Activated CD8-positive, alpha-beta memory T cell treated with anti-CD3 and anti-CD28 coated beads, Interleukin-2, amount 50 U/mL, for 24 hours (primary cell): ENCODE data around the gene CECR2.

Experiments
- DNase-seq: peaks from one replicate; pipeline ENCODE4 v3.0.0-alpha.2; 2020; ENCODE audit errors: extremely low read depth

Gene CECR2

DNA sequence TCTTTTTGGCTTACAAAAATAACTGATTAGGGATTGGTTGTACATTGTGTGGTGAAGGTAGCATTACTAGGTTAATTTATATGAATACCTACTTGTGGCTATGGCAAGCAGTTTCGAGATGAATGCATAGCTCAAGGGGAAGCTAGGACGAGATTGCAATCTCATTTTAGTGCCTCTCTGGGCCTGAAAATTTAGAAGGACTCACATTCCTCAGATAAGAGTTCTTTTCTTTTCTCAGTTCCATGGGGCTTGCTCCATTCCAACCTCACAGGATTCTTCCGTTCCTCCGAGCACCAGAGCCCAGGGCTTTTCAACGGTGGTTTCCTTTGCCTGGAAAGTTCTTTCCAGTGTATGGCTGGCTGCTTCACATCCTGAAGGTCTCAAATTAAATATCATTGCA is 82.1 kb downstream of the CECR2 start:
- no peak for DNase-seq

DNA sequence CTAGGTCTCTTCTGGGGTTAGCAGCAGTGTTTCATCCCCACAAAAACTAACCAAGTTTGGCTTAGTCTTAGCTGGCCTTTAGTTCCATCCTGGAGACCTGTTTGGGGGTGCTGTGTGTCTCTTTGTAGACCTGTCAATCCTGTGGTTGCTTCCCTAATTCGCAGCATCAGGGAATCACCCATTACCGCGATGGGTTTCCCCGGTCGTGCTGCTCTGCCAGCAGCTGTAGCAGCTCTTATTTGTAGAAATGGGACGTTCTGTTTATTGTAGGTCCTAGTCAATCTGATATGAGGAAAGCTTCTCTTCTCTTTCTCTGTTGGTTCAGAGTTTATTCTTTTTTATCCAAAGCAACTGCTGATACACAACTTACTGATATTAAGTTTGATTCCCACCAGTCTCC is 91.6 kb downstream of the CECR2 start:
- no peak for DNase-seq

- DNase-seq: no peak
These were observed 101.7 kb downstream of the CECR2 start for GRCh38 chr22:17470880-17471500.

DNA sequence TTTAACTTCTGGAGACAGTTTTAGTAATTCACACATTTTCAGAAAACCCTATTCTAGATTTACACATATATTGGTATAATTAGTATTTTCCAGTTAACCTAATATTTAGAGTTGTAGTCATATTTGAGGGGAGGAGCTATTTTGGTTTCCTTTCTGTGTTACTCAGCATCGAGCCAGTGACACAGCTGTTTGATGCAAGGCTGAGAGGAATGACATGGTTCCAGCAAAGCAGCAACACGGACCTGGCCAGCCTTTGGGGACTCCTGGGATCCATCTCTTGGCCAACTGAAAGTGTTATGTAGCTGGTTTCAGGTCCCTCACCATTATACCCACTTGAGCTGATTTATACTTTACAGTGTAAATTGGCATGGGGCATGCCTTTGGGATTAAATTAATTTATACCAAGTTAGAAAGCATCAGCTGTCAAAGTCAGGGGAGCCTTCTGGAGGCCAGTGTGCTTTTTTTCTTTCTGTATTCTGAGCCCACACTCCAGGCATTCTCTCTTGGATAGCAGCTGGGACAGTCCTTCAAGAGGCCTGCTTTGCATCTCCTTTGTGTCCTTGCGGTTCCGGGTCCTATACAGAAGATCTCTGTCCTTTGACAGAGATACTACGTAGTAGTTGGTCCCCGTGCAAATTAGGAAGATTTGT is 102.8 kb downstream of the CECR2 start:
- DNase-seq: no peak

- DNase-seq: no peak
These were observed 103.7 kb downstream of the CECR2 start for GRCh38 chr22:17472932-17473331.

DNA sequence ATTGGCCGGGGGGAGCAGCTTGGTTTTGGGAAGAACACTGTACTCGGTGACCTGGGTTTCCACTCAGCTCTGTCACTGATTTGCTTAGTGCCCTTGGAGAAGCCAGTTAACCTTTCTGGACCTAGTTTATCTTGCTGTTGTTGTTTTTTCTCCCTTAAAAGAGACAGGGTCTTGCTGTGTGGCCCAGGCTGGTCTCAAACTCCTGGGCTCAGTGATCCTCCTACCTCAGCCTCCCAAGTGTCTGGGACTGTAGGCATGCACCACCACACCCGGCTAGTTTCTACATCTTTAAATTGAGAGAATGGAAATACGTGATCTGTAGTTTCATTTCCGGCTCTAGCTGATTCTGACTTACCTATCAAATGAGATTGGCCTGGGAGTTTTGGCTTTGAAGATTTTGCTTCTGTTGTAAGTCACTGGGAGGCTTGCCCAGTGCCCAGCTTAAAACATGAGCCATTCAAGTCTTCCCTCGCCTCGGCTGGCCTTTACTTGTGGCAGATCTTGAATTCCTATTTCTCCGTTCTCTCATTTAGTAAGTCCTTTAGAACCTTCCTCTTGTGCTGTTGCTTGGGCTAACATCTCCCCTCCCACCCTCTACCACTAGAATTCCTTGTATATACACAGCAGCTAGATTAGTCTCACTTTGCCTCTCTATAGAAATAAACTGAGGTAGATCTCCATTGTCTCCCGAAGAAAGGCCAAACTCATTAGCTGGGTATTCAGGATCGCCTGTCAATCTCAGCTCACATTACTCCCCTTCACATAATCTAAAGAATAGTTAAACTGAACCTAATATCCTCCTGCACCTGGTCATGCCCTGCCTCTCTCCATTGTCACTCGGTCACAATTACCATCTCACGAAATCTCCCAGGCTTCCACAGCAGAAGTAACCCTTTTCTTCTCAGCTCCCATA is 106.3 kb downstream of the CECR2 start:
- no peak for DNase-seq

DNA sequence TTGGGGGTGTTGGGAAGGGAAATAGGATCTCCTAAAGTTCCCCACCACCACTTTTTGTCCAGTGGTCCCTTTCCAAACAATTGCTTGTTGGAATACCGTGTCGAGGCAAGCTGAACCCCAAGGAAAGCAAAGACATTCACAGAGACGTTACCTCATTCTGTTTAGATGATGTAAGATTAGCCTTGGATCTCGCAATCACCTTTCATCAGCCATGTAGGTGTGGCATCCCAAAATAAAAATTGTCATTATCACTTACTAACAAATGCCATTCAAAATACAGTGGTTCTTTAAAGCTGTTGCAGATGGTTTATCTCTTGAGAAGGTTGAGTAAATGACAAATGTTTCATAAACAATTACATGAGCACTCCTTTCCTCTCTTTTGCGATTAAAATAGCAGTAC is 107.6 kb downstream of the CECR2 start:
- DNase-seq: no peak

GRCh38 chr22:17477391-17477833 is 108.2 kb downstream of the CECR2 start:
- DNase-seq: no peak

- no peak for DNase-seq
These were observed 109.9 kb downstream of the CECR2 start for GRCh38 chr22:17479135-17479534.

DNA sequence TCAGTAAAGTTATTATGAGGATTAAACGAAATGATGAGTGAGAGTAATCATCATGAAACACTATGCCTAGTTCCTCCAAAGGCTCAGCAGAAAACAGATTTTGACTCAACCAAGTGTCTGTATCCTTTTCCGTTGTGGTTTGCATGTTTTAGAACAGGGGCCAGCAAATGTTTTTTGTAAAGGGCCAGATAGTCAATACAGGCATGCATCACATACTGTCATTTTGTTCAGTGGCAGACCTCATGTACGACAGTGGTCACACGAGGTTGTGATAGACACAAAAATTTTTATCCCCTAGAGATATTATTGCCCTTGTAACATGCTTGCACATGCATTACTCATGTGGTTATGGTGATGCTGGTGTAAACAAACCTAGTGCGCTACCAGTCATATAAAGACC is 112.2 kb downstream of the CECR2 start:
- no peak for DNase-seq

DNA sequence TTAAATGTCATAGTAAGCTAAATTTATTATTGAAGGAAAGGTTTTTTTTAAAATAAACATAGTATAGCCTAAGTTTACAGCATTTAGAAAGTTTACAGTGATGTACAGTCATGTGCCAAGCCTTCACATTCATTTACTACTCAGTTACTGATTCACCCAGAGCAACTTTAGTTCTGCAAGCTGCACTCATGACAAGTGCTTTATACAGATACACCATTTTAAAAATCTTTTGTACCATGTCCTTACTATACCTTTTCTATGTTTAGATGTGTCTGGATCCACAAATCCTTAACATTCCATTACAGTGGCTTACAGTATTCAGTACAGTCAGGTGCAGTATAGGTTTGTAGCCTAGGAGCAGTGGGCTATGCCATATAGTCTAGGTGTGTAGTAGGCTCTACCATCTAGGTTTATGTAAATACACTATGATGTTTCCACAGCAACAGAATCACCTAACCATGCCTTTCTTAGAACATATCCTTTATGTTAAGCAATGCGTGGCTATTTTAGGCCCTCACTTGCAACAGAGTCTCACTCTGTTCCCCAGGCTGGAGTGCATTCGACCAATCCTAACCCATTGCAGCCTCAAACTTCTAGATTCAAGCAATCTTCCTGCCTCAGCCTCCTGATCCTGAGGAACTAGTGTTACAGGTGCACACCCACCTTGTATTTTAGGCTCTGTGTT is 114.6 kb downstream of the CECR2 start:
- DNase-seq: no peak

DNA sequence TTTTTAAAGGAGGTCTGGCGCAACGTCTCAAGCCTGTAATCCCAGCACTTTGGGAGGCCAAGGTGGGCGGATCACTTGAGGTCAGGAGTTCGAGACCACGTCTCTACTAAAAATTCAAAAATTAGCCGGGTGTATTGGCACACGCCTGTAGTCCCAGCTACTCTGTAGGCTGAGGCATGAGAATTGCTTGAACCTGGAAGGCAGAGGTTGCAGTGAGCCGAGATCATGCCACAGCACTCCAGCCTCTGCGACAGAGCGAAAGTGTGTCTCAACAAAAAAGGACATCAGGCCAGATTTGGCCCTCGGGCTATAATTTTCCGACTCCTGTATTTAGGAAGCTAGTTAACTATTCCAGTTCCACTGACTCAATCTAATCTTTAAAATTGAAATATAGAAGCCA is 115.3 kb downstream of the CECR2 start:
- DNase-seq: no peak

DNA sequence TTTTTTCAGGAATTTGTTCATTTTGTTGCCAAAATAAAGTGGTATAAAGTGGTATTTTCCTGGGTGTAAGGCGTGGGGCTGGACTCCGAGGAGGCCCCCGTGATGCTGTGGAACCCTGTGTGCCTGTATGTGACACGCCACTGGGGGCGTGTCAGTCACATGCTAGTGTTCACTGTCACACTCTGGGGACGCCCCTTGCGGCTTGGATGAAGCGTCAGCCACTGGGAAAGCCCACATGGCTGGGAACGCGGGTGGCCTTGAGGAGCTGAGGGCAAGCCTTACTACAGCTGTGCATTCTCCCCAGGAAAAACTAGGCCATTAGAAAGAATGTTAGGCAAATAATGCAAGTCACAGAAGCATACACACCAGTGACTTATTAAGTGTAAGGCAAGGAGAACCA is 117.1 kb downstream of the CECR2 start:
- DNase-seq: no peak

- no peak for DNase-seq
These were observed 117.5 kb downstream of the CECR2 start for GRCh38 chr22:17486719-17487118.

DNA sequence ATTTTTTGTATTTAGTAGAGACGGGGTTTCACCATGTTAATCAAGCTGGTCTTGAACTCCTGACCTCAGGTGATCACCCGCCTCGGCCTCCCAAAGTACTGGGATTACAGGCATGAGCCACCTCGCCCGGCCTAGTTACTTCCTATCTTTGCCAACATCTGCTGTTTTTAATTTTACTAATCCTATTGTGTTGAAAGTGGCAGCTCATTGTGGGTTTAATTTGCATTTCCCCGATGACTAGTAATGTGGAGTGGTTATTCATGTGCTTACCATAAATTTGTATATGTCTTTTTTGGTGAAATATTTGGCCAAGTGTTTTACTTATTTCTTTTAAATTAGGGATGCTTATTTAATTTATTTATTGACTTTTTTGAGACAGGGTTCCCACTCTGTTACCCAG is 119.8 kb downstream of the CECR2 start:
- DNase-seq: no peak

DNA sequence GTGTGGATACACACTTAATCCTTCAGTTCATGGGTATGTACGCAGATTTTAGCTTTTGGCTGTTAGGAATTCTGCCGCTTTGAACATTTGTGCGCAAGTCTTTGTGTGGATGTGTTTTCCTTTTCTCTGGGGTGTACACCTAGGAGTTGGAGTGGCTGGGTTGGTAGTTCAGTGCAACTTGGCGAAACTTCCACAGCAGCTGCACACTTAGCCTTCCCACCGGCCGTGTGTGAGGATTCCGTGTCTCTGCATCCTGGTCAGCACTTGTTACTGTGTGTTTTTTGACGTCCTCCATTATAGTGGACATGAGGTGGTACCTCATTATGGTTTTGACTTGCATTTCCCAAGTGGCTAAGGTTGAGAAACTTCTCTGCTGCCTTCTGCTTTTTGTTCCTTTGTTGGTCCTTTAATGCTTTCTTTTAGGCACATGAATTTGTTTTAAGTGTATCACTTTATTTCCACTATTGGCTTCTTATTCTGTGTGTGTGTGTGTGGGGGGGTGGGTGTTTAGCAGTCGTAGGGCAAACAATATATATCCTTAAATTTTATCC is 121.9 kb downstream of the CECR2 start:
- DNase-seq: no peak

DNA sequence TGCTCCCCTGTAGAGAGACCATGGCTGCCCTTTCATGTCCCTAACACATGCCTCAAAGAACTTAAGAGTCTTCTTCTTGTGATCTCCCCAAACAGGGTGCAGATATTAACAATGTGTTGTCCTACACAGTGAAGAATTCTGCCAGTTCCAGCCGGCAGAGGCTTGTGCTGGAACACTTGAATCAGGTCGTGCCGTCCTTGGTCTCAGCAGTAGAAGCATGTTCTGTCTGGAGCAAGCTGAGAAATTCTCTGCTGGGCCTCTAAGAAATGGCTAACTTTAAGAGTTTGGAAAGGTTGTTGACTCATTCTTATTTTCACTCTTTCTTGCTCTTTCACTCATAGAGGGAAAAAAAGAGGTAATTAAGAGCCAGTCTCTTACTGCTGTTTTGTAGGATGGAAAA is 123.0 kb downstream of the CECR2 start:
- DNase-seq: no peak

DNA sequence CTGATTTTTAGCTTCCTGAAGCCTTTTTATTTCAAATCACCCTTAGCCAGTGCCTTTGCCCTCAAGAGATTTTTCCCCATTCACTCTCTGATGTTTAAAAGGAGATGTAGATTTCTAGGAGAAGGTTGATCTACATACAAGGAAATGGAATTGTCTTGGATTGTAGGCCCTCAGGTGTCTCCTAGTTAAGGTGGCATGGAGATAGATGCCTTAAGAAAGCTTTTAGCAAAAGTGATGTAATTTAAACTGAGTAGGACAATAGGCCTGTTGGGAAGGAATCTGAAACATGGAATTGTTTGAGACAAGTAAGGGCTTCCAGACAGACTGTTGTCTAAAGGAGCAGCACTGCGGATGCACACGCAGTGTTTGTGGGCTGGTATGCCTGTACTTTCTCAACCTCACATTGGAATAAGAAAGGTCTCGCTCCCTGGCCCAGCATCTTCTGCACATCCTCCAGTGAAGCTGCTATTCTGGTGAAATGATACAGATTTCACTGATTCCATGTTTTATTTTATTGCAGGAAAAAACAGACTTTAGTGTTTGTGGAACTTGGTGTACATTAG is 124.2 kb downstream of the CECR2 start:
- DNase-seq: no peak

DNA sequence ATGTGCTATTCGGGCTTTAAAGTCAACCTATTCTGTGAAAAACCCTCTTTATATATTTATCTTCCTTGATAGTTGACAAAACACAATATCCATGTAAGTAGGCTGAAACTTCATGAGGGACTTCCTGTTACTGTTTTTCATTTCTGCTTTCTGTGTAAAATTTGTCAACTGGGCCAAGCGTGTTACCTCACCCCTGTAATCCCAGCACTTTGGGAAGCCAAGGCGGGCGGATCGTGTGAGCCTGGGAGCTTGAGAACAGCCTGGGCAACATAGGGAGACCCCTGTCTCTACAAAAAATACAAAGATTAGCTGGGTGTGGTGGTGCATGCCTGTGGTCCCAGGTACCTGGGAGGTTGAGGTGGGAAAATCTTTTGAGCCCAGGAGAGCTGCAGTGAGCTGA is 127.6 kb downstream of the CECR2 start:
- DNase-seq: no peak

DNA sequence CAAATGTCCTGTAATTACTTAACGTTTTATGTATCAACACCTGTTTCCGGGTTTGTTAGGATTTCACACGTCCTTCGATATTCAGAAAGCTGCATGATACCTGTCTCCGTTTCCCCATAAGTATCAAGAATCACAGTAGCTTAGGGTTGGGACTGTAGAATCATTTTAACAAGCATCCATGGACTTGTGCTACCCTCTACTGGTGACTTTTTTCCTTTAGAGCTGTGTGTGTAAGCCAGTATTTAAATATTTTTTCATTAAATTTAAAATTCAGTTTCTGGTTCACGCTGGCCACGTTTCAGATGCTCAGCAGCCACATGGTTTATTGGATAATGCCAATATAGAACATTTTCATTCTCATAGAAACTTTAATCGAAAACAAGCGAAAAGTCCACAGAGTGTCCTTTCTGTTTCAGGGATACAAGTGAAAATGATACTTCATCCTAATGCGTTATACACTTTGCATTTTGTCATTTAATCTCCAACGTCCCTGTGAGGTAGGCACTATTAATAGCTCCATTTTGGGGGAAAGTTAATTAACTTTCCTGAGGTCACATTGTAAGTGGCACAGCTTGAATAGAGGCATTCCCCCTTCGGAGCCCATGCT is 132.5 kb downstream of the CECR2 start:
- DNase-seq: no peak

DNA sequence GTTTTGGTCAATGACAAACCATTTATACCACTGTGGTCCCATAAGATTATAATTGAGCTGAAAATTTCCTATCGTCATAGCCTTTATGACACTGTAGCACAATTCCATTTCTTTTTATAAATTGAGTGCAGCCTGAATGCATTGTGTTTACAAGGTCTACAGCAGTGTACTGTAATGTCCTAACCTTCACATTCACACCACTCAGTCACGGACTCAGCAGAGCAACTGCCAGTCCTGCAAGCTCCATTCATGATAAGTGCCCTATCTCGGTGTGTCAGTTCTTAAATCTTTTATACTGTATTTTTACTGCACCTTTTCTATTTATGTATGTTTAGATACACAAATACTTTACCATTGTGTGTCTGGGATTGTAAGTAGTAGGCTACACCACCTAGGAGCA is 138.8 kb downstream of the CECR2 start:
- DNase-seq: no peak
